Measurements from ENCODE around the gene CERS1. TPM values are rescaled to one million over a fixed set of nuclear protein-coding genes. Genes with fewer than 3 reads are reported as not detected.

Gene CERS1, protein sequence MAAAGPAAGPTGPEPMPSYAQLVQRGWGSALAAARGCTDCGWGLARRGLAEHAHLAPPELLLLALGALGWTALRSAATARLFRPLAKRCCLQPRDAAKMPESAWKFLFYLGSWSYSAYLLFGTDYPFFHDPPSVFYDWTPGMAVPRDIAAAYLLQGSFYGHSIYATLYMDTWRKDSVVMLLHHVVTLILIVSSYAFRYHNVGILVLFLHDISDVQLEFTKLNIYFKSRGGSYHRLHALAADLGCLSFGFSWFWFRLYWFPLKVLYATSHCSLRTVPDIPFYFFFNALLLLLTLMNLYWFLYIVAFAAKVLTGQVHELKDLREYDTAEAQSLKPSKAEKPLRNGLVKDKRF
- 1.7 and 2.0 TPM in 2 replicates for total RNA-seq

GRCh38 chr19:18895824-18896341 lies at the start of gene CERS1:
Gene CERS1 (minus strand): TSS chr19:18896158. CDS start chr19:18896072, 86 bp downstream.

GRCh38 chr19:18940769-18941627 lies 45.0 kb upstream of the CERS1 start, which contains the start of gene HOMER3:
Gene HOMER3 (minus strand): TSS chr19:18941217. CDS start chr19:18938982, 2,235 bp downstream.

DNA sequence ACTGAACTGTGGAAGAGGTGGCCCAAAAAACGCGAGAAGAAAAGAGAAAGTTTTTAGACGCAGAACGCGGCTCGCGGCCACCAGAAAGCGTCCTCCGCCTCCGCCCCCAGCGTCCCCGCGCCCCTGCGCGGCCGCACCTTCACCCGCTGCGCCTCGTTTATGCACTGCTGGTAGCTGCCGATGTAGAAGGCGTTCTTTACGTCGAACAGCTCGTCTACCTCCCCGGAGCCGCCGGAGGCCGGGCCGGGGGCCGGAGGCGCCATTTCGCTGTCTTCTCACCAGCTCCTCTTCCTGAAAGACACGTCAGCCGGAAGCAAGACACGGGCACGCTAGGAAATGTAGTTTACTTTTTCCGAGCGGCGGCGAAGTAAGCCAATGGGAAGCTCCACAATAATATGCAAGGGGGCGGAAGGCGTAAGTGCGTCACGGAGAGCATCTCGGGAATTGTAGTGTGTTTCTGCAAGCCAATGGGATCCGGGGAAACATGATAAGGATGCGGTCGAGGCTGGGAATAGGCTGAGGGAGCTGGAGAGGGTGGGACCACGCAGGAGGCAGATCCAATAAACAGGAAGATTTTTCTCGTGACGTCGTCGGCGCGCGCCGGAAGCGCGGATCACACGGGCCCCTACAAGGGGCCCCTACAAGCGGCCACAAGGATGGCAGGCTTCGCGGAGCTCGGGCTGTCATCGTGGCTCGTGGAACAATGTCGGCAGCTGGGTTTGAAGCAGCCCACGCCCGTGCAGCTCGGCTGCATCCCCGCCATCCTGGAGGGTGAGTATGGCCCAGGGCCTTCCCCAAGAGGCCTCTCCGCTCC lies 23.3 kb upstream of the CERS1 start, which contains the start of the genes COPE and DDX49:
COPE (minus strand) TSS at position 302 of the 814 bp plus-strand sequence; CDS start at position 263, 39 bp downstream.
DDX49 (plus strand) TSS at position 630 of the 814 bp plus-strand sequence; CDS start at position 657, 27 bp downstream.

DNA sequence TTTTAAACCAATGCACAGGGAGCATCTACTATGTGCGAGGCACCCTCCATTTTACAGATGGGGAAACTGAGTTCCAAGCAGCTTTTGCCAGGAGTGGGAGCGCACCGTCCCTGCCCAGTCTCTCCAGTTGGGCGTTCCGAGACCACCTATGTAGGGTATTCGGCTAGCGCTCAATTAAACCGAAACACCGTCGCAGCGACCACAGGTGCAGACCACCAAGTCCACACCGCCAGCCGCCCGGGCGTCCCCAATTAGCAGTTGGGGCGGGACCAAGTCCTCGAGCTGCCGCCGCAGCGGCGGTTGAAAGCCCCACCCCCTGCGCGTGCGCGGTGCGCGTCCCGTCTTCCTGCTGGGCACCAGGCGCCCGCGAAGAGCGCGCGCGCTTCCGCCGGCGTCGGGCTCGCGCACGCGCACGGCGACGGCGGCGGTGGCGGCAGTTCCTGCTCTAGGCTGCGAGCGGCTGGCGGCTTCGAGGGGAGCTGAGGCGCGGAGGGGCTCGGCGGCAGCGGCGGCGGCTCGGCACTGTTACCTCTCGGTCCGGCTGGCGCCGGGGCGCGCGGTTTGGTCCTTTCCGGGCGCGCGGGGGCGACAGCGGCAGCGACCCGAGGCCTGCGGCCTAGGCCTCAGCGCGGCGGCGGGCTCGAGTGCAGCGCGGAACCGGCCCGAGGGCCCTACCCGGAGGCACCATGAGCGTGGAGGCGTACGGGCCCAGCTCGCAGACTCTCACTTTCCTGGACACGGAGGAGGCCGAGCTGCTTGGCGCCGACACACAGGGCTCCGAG lies 64.2 kb downstream of the CERS1 start, which contains the start of gene UPF1:
UPF1 (plus strand) TSS at position 436 of the 782 bp plus-strand sequence; CDS start at position 687, 251 bp downstream.

Other genes starting within 250 kb of the CERS1 start
- 1.2 and 2.0 TPM in 2 replicates for gene CRTC1, start 212.5 kb downstream of the CERS1 start, total RNA-seq
- gene COMP, start 104.9 kb downstream of the CERS1 start, total RNA-seq: 0.28 and 0.77 TPM in 2 replicates
- gene UPF1, start 64.2 kb downstream of the CERS1 start, total RNA-seq: 55.0 and 65.4 TPM in 2 replicates
- gene COPE, start 23.2 kb upstream of the CERS1 start, total RNA-seq: 144 and 216 TPM in 2 replicates
- gene DDX49, start 23.6 kb upstream of the CERS1 start, total RNA-seq: 47.4 and 72.9 TPM in 2 replicates
- 80.9 and 123 TPM in 2 replicates for gene HOMER3, start 45.1 kb upstream of the CERS1 start, total RNA-seq
- gene SUGP2, start 137.4 kb upstream of the CERS1 start, total RNA-seq: 28.0 and 30.7 TPM in 2 replicates
- 26.2 and 58.7 TPM in 2 replicates for gene ARMC6, start 137.4 kb upstream of the CERS1 start, total RNA-seq
- 3.6 and 6.2 TPM in 2 replicates for gene SLC25A42, start 167.8 kb upstream of the CERS1 start, total RNA-seq
- gene TMEM161A, start 242.3 kb upstream of the CERS1 start, total RNA-seq: 18.2 and 23.7 TPM in 2 replicates

Measured in regular cardiac myocyte (primary cell).